NCI-H1092 (cell line): Measurements from ENCODE around the gene TCIRG1.

ENCODE experiments used
- DNase-seq: peaks from one replicate; lab custom pipeline; 2025; lab: John Stamatoyannopoulos, UW

Gene TCIRG1

GRCh38 chr11:68036717-68037239, 2.0 kb upstream of the TCIRG1 start:
- DNase-seq = no peak

GRCh38 chr11:68037411-68038225, 1.2 kb upstream of the TCIRG1 start:
- no peak for DNase-seq

- DNase-seq = no peak
Measured at GRCh38 chr11:68038226-68038717, 553 bp upstream of the TCIRG1 start.

GRCh38 chr11:68039526-68040086, 781 bp downstream of the TCIRG1 start:
- DNase-seq = no peak

- DNase-seq = no peak
Measured at GRCh38 chr11:68040101-68040956, 1.5 kb downstream of the TCIRG1 start.

- DNase-seq = no peak
Measured at GRCh38 chr11:68040957-68041591, 2.2 kb downstream of the TCIRG1 start.

- DNase-seq = no peak
Measured at GRCh38 chr11:68041617-68042218, 2.9 kb downstream of the TCIRG1 start.

GRCh38 chr11:68042219-68043028, 3.6 kb downstream of the TCIRG1 start:
- no peak for DNase-seq

- DNase-seq = no peak
Measured at GRCh38 chr11:68043029-68043348, 4.2 kb downstream of the TCIRG1 start.

GRCh38 chr11:68043349-68044144, 4.7 kb downstream of the TCIRG1 start:
- peak; percentile 31 for DNase-seq

- DNase-seq = peak; percentile 47
Measured at GRCh38 chr11:68044145-68044813, 5.5 kb downstream of the TCIRG1 start.

- no peak for DNase-seq
Measured at GRCh38 chr11:68044898-68045351, 6.1 kb downstream of the TCIRG1 start.

GRCh38 chr11:68047437-68048290, 8.8 kb downstream of the TCIRG1 start:
- no peak for DNase-seq

- no peak for DNase-seq
Measured at GRCh38 chr11:68048681-68049508, 10.1 kb downstream of the TCIRG1 start.

- no peak for DNase-seq
Measured at GRCh38 chr11:68049509-68050370, 10.9 kb downstream of the TCIRG1 start.

- no peak for DNase-seq
Measured at GRCh38 chr11:68050371-68050841, 11.6 kb downstream of the TCIRG1 start.
